Endothelial cell of umbilical vein (primary cell): ENCODE results near the gene PDE6D. TPM values are rescaled to one million over a fixed set of nuclear protein-coding genes. Genes with fewer than 3 reads are reported as not detected.
"Not testable (repeated sequence)": the region's sequence is repeated elsewhere in the genome, so short reads cannot be mapped to it uniquely, and the experiment has no call there.

ENCODE experiments used
- BruUV-seq: library from RNA; stranded (reverse); fragments of 400-500 nt; replicated peaks from 2 replicates; lab custom pipeline; 2021; lab: Mats Ljungman, UMichigan
- CTCF ChIA-PET: fragments of 300-600, 350-600 bp; sonication (Branson Sonifier 250); formaldehyde crosslinking; loops from one replicate; lab custom pipeline; 2021; ENCODE audit warnings: antibody characterized with exemption, inconsistent platforms; lab: Charles Lee
- POLR2A ChIA-PET: fragments of 300-600, 350-600 bp; sonication (Branson Sonifier 250); formaldehyde crosslinking; loops from one replicate; lab custom pipeline; 2021; ENCODE audit warnings: antibody characterized with exemption, inconsistent platforms; lab: Charles Lee
- DNase-seq: peaks from one replicate; pipeline ENCODE4 v3.0.0-alpha.2; 2011; ENCODE audit warnings: low read depth, low spot score
- FAIRE-seq: peaks from 2 replicates; lab custom pipeline; 2011; peaks lifted over from hg19 to GRCh38; lab: Jason Lieb, UNC
- H2AFZ ChIP-seq: 2 replicates; pipeline ENCODE4 v1.6.0; 2012; ENCODE audit warnings: low read depth, low read length, control low read depth, inconsistent platforms
- H3K27ac ChIP-seq: 2 replicates; pipeline ENCODE4 v1.5.1; 2011; ENCODE audit warnings: low read depth, mild to moderate bottlenecking, control low read depth, low read length, moderate library complexity; ENCODE audit not compliant: insufficient read depth
- H3K27me3 ChIP-seq, 2 experiments: 2 replicates each; pipeline versions ENCODE4 v1.6.0 to v1.6.1; 2011; ENCODE audit warnings: low read length in 2 of 2, mixed read lengths in 1 of 2; ENCODE audit not compliant: control insufficient read depth in 2 of 2, insufficient read depth in 2 of 2
- H3K36me3 ChIP-seq, 2 experiments: 2 replicates in 1 of 2; 3 replicates in 1 of 2; pipeline ENCODE4 v1.5.1; 2011; ENCODE audit warnings: low read length in 2 of 2, mild to moderate bottlenecking in 1 of 2, moderate library complexity in 1 of 2; ENCODE audit not compliant: control insufficient read depth in 2 of 2, insufficient read depth in 2 of 2; ENCODE audit errors: extremely low read depth in 1 of 2
- H3K4me1 ChIP-seq: 3 replicates; pipeline ENCODE4 v1.5.1; 2011; ENCODE audit warnings: mild to moderate bottlenecking, low read length; ENCODE audit not compliant: control insufficient read depth, insufficient read depth; ENCODE audit errors: extremely low read depth
- H3K4me2 ChIP-seq: 2 replicates; pipeline ENCODE4 v1.6.1; 2011; ENCODE audit warnings: low read length, control low read depth, mixed read lengths; ENCODE audit not compliant: insufficient read depth
- H3K4me3 ChIP-seq, 3 experiments: fragments of 200-600 bp in 1 of 3; sonication (generic), shearing (Covaris generic) in 1 of 3; replicated peaks in 1 of 3; 2 replicates each; pipeline ENCODE4 v1.5.1; 2011 to 2016; ENCODE audit warnings: control low read depth in 3 of 3, low read length in 3 of 3, mild to moderate bottlenecking in 2 of 3, inconsistent platforms in 1 of 3, low read depth in 1 of 3, moderate library complexity in 1 of 3; ENCODE audit not compliant: insufficient read depth in 1 of 3
- H3K79me2 ChIP-seq: 2 replicates; pipeline ENCODE4 v1.6.0; 2012; ENCODE audit warnings: low read length, inconsistent platforms; ENCODE audit not compliant: control insufficient read depth, insufficient read depth
- H3K9ac ChIP-seq: replicated peaks from 2 replicates; pipeline ENCODE3; 2011; ENCODE audit warnings: low read length, control low read depth; ENCODE audit not compliant: insufficient read depth; ENCODE audit errors: extremely low read depth
- H3K9me1 ChIP-seq: replicated peaks from 3 replicates; pipeline ENCODE4 v1.6.0; 2011; ENCODE audit warnings: mild to moderate bottlenecking, low read length; ENCODE audit not compliant: control insufficient read depth, insufficient read depth; ENCODE audit errors: extremely low read depth
- H3K9me3 ChIP-seq: replicated peaks from 2 replicates; pipeline ENCODE4 v1.5.1; 2012; ENCODE audit warnings: low read length, inconsistent platforms; ENCODE audit not compliant: control insufficient read depth, insufficient read depth
- H4K20me1 ChIP-seq: replicated peaks from 2 replicates; pipeline ENCODE3; 2011; ENCODE audit warnings: mild to moderate bottlenecking, low read length; ENCODE audit not compliant: control insufficient read depth, insufficient read depth; ENCODE audit errors: extremely low read depth
- CTCF ChIP-seq, 2 donors: IDR thresholded peaks; 1 replicate in 1 of 2; 2 replicates in 1 of 2; pipeline ENCODE4 v1.5.1; 2011; ENCODE audit warnings: low read length in 2 of 2, mild to moderate bottlenecking in 2 of 2, moderate library complexity in 2 of 2, control low read depth in 1 of 2, inconsistent platforms in 1 of 2, low read depth in 1 of 2; ENCODE audit not compliant: insufficient read depth in 1 of 2; ENCODE audit errors: extremely low read depth in 1 of 2
- EZH2 ChIP-seq: IDR thresholded peaks from 2 replicates; pipeline ENCODE4 v1.6.1; 2012; ENCODE audit warnings: borderline replicate concordance, low read depth, mild to moderate bottlenecking, moderate library complexity, low read length, inconsistent platforms; ENCODE audit not compliant: severe bottlenecking
- FOS ChIP-seq: IDR thresholded peaks from 2 replicates; pipeline ENCODE4 v1.6.1; 2011; ENCODE audit warnings: mild to moderate bottlenecking, low read length, moderate library complexity, borderline replicate concordance; ENCODE audit not compliant: insufficient read depth
- GATA2 ChIP-seq: IDR thresholded peaks from 2 replicates; pipeline ENCODE4 v1.7.0; 2011; ENCODE audit warnings: low read depth, mild to moderate bottlenecking, moderate library complexity, mixed read lengths, low read length; ENCODE audit not compliant: insufficient read length, insufficient read depth
- JUN ChIP-seq: IDR thresholded peaks from 2 replicates; pipeline ENCODE4 v1.6.1; 2011; ENCODE audit warnings: borderline replicate concordance, low read depth; ENCODE audit not compliant: insufficient read length, insufficient read depth
- MAX ChIP-seq: IDR thresholded peaks from 2 replicates; pipeline ENCODE4 v1.6.1; 2011; ENCODE audit not compliant: insufficient read depth, insufficient read length
- MYC ChIP-seq: IDR thresholded peaks from one replicate; pipeline ENCODE4 v1.6.1; 2011; ENCODE audit warnings: mild to moderate bottlenecking, low read depth, low read length
- POLR2A ChIP-seq: IDR thresholded peaks from 2 replicates; pipeline ENCODE4 v1.6.1; 2012; ENCODE audit warnings: low read depth, mild to moderate bottlenecking, control low read depth, low read length
- POLR2AphosphoS5 ChIP-seq: IDR thresholded peaks from 2 replicates; pipeline ENCODE4 v1.6.1; 2012; ENCODE audit warnings: low read depth, mild to moderate bottlenecking, control low read depth, low read length, moderate library complexity; ENCODE audit not compliant: insufficient read depth
- dilution Hi-C: fragments of 300-500 bp; cut with MboI; formaldehyde crosslinking; loops from one replicate; pipeline ENCODE4 v1.15.0; 2019; ENCODE audit warnings: low sequenced_read_pairs; ENCODE audit not compliant: extremely low pct_ligation_motif_present
- intact Hi-C: fragments of 100-400 bp; cut with micrococcal nuclease; formaldehyde crosslinking; loops from one replicate; pipeline ENCODE4 v1.10.0; 2022
- polyA plus RNA-seq, 4 experiments: library from polyadenylated mRNA; depleted of rRNA in 3 of 4; stranded (reverse) in 3 of 4; unstranded in 1 of 4; fragments of >200 nt; gene quantifications; 2 replicates each; pipeline versions ENCODE4 v1.2.1 to v1.2.3, GENCODE V29; 2011 to 2012; ENCODE audit warnings: missing spikeins in 1 of 4
- total RNA-seq: library from RNA; stranded (reverse); gene quantifications from 2 replicates; pipeline ENCODE4 v1.2.3, GENCODE V29; 2021

The PDE6D gene
- total and polyA plus RNA-seq, 2 donors (not counting 3 experiments of a cell fraction or from before 2014, with no cell fraction given) = 23.8 to 36.8 TPM

- FAIRE-seq (no peak), DNase-seq (no peak)
- no peaks in the 10 kb centered on the region for H3K9me3 ChIP-seq
- no peaks in the 10 kb centered on the region for H3K27me3 ChIP-seq
- H4K20me1 ChIP-seq = no peaks in the 10 kb centered on the region
- POLR2A ChIA-PET = no interaction called here
- H3K36me3 ChIP-seq = no peaks in the 10 kb centered on the region
- dilution Hi-C loops (no loop called here), intact Hi-C loops (no loop called here)
- H3K9me1 ChIP-seq = no peaks in the 10 kb centered on the region
- H3K4me3 ChIP-seq = no peak overlapping the region
- no peak for TF ChIP-seq JUN
- no peak for TF ChIP-seq MYC
- no peak for TF ChIP-seq POLR2AphosphoS5
- no peak for TF ChIP-seq POLR2A
- no peak for TF ChIP-seq GATA2
- no peak for TF ChIP-seq EZH2
- TF ChIP-seq FOS = no peak
- TF ChIP-seq MAX = no peak
- no peak for TF ChIP-seq CTCF (IDR thresholded peaks at IDR 0.05; ENCODE audit: extremely low read depth in 1 of 2, insufficient read depth in 1 of 2, low read depth in 1 of 2, low read length in 2 of 2)
- H3K4me1 ChIP-seq = no peaks in the 10 kb centered on the region
- no peak overlapping the region for H2AFZ ChIP-seq
- no peak overlapping the region for H3K4me2 ChIP-seq
- no peak overlapping the region for H3K27ac ChIP-seq
- no peak overlapping the region for H3K9ac ChIP-seq
- no TSS peak for BruUV-seq
- no peaks in the 10 kb centered on the region for H3K79me2 ChIP-seq
- CTCF ChIA-PET = interaction anchor here (0.6 to 1.4 kb wide), 3 partner anchors 11 to 328 kb away, joined by 3 to 4 read pairs (median 3); no protein-coding TSS in a partner anchor
Measured at GRCh38 chr2:231751042-231751815, 29.9 kb downstream of the PDE6D start.

DNA sequence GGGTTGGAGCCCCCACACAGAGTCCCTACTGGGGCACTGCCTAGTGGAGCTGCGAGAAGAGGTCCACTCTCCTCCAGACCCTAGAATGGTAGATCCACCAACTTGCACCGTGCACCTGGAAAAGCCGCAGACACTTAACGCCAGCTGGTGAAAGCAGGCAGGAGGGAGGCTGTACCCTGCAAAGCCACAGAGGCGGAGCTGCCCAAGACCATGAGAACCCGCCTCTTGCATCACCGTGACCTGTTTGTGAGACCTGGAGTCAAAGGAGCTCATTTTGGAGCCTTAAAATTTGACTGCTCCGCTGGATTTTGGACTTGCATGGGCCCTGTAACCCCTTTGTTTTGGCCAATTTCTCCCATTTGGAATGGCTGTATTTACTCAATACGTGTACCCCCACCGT is 32.1 kb downstream of the PDE6D start:
- BruUV-seq, intact Hi-C loops, dilution Hi-C loops, H3K9me1 ChIP-seq, H3K27ac ChIP-seq, H3K4me3 ChIP-seq, H3K4me1 ChIP-seq, H3K4me2 ChIP-seq, H4K20me1 ChIP-seq, FAIRE-seq, H3K36me3 ChIP-seq, H3K9me3 ChIP-seq, POLR2A ChIA-PET, H3K27me3 ChIP-seq, DNase-seq, H3K9ac ChIP-seq, H3K79me2 ChIP-seq, H2AFZ ChIP-seq: not testable (repeated sequence)
- CTCF ChIA-PET = interaction anchor here (1.0 kb wide), 1 partner anchor 34 kb away, joined by 3 read pairs; no protein-coding TSS in a partner anchor
